SH-SY5Y (cell line): Measurements from ENCODE around the gene TMC2.

ENCODE experiments used
- GATA2 ChIP-seq: IDR thresholded peaks from 2 replicates; pipeline ENCODE4 v1.6.1; 2011; ENCODE audit warnings: mild to moderate bottlenecking, low read depth, low read length
- GATA3 ChIP-seq: IDR thresholded peaks from 2 replicates; pipeline ENCODE4 v1.6.1; 2011; ENCODE audit warnings: low read depth, mild to moderate bottlenecking, low read length, moderate library complexity

DNA sequence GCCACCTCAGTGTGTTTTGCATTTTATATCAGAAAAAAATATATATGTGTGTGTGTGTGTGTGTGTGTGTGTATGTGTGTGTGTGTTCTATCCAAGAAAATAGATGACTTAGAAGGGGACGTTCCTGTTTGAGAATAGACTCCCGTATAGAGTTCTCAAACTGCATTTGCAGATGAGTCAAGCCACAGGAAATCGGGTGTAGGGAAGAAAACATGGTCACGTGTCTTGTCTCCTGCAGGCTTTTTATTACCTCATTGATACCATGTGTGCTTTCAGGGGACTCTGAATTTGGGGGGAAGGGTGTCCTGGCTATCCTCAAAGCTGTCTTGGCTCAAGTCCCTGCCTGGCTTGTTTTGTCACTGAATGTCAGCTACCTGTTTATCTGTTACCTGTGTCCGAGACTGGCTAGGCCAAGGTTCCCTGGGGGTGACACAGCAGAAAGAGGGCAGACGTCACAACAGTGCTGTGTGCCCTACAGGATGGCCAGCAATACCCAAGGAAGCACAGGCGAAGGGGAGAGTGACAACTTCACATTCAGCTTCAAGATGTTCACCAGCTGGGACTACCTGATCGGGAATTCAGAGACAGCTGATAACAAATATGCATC, 60.4 kb downstream of the TMC2 start:
- TF ChIP-seq GATA2 = no peak
- TF ChIP-seq GATA3 = no peak
